Measurements from ENCODE around the gene PRKCA. TPM values are rescaled to one million over a fixed set of nuclear protein-coding genes. Genes with fewer than 3 reads are reported as not detected.

PRKCA gene
- total RNA-seq, 1 experiment from 2014 or later: 4.4 TPM

DNA sequence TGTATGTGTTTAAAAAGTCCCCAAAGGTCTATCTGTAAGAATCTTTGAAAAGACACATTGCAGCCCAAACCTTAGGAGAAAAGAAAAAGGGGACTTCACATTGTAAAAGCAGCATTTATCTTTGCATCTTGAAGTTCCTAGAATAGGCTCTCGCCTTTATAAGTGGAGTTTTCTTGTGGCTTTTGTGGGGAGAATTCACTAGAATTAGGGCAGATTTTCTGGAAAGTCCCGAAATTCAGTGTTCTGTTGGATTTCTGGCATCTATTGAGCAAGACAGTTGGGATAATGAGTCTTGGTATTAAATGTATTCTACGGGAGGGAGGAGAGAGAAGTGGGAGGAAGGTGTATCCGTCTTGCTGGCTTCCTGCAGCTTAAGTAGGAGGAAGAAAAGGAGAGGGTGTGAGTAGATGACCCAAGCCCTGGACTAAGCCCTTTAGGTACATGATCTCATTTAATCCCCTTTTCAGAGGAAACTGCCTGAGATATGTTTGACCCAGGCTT is 62.6 kb downstream of the PRKCA start:
- Histone ChIP-seq H3K36me3 (ENCODE audit: insufficient read depth, low read length) (no peaks in the 10 kb centered on the region), H3K9me3 (ENCODE audit: low read length) (no peaks in the 10 kb centered on the region), H3K4me2 (ENCODE audit: low read depth, low read length, poor library complexity, severe bottlenecking) (no peak overlapping the region), H2AFZ (ENCODE audit: low read length) (no peak overlapping the region), H4K20me1 (ENCODE audit: insufficient read depth, low read depth, low read length) (no peaks in the 10 kb centered on the region), H3K9ac (ENCODE audit: low read length) (no peak overlapping the region), H3K79me2 (ENCODE audit: low read length) (no peaks in the 10 kb centered on the region), H3K4me3 (ENCODE audit: low read length) (no peak overlapping the region), H3K9me2 (replicated peaks; ENCODE audit: insufficient read depth, low read length) (no peaks in the 10 kb centered on the region), H3K27ac (ENCODE audit: low read length) (no peak overlapping the region), H3K27me3 (ENCODE audit: low read length) (no peaks in the 10 kb centered on the region), H3K4me1 (ENCODE audit: low read length) (no peaks in the 10 kb centered on the region)
- DNase-seq: no peak

DNA sequence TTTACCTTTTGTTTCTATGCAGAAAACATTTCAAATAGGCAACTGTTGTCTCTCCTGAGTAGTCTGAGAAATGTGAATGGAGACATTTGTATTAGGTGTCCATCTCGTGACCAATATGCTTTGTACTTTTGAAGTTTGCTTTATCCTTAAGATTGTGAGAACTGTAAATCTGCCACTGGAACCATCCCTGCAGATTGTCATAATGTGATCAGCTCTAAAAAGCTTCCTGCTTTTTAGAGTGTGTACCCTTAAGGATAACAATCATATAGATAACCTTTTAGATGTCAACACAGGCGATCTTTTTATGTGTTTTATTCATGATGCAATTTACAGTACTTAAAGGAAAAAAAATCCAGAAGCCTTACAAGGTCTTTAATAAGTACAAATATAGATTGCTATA is 63.5 kb downstream of the PRKCA start:
- no peaks in the 10 kb centered on the region for H3K4me1 ChIP-seq (ENCODE audit: low read length)
- H3K27ac ChIP-seq (ENCODE audit: low read length): no peak overlapping the region
- no peaks in the 10 kb centered on the region for H3K79me2 ChIP-seq (ENCODE audit: low read length)
- H3K4me3 ChIP-seq (ENCODE audit: low read length): no peak overlapping the region
- H2AFZ ChIP-seq (ENCODE audit: low read length): no peak overlapping the region
- no peak for DNase-seq
- no peaks in the 10 kb centered on the region for H3K9me3 ChIP-seq (ENCODE audit: low read length)
- no peaks in the 10 kb centered on the region for H3K36me3 ChIP-seq (ENCODE audit: insufficient read depth, low read length)
- no peaks in the 10 kb centered on the region for H3K27me3 ChIP-seq (ENCODE audit: low read length)
- H3K9me2 ChIP-seq (replicated peaks; ENCODE audit: insufficient read depth, low read length): no peaks in the 10 kb centered on the region
- no peak overlapping the region for H3K4me2 ChIP-seq (ENCODE audit: low read depth, low read length, poor library complexity, severe bottlenecking)
- H3K9ac ChIP-seq (ENCODE audit: low read length): no peak overlapping the region
- H4K20me1 ChIP-seq (ENCODE audit: insufficient read depth, low read depth, low read length): no peaks in the 10 kb centered on the region

DNA sequence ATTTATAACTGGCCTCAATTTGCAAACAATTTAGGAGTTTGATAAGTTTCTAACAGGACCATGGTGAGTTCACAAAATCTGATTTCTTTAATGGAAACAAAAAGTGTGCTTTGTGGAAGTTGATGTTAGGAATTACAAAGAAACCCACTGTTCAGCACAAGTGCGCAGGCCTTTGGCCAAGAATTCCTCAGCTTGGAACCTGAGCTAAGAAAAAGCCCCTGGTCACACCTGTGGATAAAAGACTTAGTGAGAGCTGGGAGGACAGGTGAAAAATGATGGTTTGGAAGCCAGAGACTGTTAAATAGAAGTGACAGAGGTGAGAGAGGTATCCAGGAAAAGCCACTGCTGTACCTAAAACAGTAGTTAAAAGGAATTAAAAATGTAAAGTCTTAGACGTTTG is 64.7 kb downstream of the PRKCA start:
- no peak for DNase-seq

GRCh38 chr17:66369830-66370229 is 67.4 kb downstream of the PRKCA start:
- DNase-seq: no peak
- H2AFZ ChIP-seq (ENCODE audit: low read length): no peak overlapping the region
- no peaks in the 10 kb centered on the region for H3K9me2 ChIP-seq (replicated peaks; ENCODE audit: insufficient read depth, low read length)
- no peaks in the 10 kb centered on the region for H3K79me2 ChIP-seq (ENCODE audit: low read length)
- H3K4me3 ChIP-seq (ENCODE audit: low read length): no peak overlapping the region
- 0 out of 2 replicates have a peak, but pooled peaks cover 2% of the 10 kb centered on the region for H3K27me3 ChIP-seq (ENCODE audit: low read length)
- no peak overlapping the region for H3K27ac ChIP-seq (ENCODE audit: low read length)
- H4K20me1 ChIP-seq (ENCODE audit: insufficient read depth, low read depth, low read length): peaks cover 12% of the 10 kb centered on the region
- H3K4me1 ChIP-seq (ENCODE audit: low read length): no peaks in the 10 kb centered on the region
- H3K4me2 ChIP-seq (ENCODE audit: low read depth, low read length, poor library complexity, severe bottlenecking): no peak overlapping the region
- no peaks in the 10 kb centered on the region for H3K9me3 ChIP-seq (ENCODE audit: low read length)
- H3K36me3 ChIP-seq (ENCODE audit: insufficient read depth, low read length): no peaks in the 10 kb centered on the region
- no peak overlapping the region for H3K9ac ChIP-seq (ENCODE audit: low read length)

More for the DNA sequence above, 64.7 kb downstream of the PRKCA start:
- no peak overlapping the region for H3K4me3 ChIP-seq (ENCODE audit: low read length)
- H3K4me2 ChIP-seq (ENCODE audit: low read depth, low read length, poor library complexity, severe bottlenecking): no peak overlapping the region
- H3K4me1 ChIP-seq (ENCODE audit: low read length): no peaks in the 10 kb centered on the region
- H3K36me3 ChIP-seq (ENCODE audit: insufficient read depth, low read length): no peaks in the 10 kb centered on the region
- peaks cover 6% of the 10 kb centered on the region for H4K20me1 ChIP-seq (ENCODE audit: insufficient read depth, low read depth, low read length)
- H2AFZ ChIP-seq (ENCODE audit: low read length): no peak overlapping the region
- H3K9me3 ChIP-seq (ENCODE audit: low read length): no peaks in the 10 kb centered on the region
- H3K9me2 ChIP-seq (replicated peaks; ENCODE audit: insufficient read depth, low read length): no peaks in the 10 kb centered on the region
- no peaks in the 10 kb centered on the region for H3K79me2 ChIP-seq (ENCODE audit: low read length)
- 0 out of 2 replicates have a peak, but pooled peaks cover 2% of the 10 kb centered on the region for H3K27me3 ChIP-seq (ENCODE audit: low read length)
- no peak overlapping the region for H3K27ac ChIP-seq (ENCODE audit: low read length)
- H3K9ac ChIP-seq (ENCODE audit: low read length): no peak overlapping the region

DNA sequence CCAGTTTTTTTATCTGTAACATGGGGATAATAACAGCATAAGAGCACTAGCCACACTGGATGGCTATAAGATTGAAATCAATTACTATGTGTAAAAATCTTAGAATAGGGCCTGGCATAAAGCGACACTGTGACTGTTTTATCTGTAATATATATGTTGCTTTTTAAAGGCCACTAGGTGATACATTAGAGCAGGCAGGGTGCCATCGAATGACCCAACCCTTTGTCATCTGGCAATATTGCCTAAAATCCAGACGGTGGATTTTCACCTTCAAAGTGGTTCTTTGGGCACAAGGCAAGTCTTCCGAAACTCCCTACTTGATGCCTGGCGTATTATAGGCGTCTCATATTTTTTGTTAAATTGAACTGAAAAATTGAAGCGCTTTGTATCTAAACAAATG is 69.1 kb downstream of the PRKCA start:
- Histone ChIP-seq H3K9ac (ENCODE audit: low read length) (no peak overlapping the region), H3K9me2 (replicated peaks; ENCODE audit: insufficient read depth, low read length) (no peaks in the 10 kb centered on the region)
- no peak for DNase-seq

DNA sequence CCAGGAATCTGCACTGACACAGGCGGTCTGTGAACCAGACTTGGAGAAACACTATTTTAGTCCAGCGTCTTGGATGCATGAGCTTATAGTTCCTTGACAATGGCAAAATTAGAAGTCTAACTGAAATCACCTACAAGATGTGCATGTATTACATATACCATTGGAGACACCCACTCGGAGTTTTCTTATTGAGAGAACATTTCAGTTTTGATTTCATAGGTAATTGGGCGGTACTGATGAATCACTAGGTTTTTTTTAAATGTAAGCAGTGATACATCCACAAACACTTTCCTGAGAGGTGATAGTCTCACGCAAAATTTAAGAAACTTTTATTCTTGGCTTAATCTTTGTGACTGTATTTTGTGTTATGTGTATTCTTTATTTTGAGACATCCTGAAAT is 69.8 kb downstream of the PRKCA start:
- Histone ChIP-seq H3K79me2 (ENCODE audit: low read length) (no peaks in the 10 kb centered on the region), H3K27me3 (ENCODE audit: low read length) (0 out of 2 replicates have a peak, but pooled peaks cover 2% of the 10 kb centered on the region), H3K9me3 (ENCODE audit: low read length) (no peaks in the 10 kb centered on the region), H3K9me2 (replicated peaks; ENCODE audit: insufficient read depth, low read length) (no peaks in the 10 kb centered on the region), H4K20me1 (ENCODE audit: insufficient read depth, low read depth, low read length) (peaks cover 15% of the 10 kb centered on the region), H3K4me1 (ENCODE audit: low read length) (no peaks in the 10 kb centered on the region), H3K4me2 (ENCODE audit: low read depth, low read length, poor library complexity, severe bottlenecking) (no peak overlapping the region), H3K36me3 (ENCODE audit: insufficient read depth, low read length) (no peaks in the 10 kb centered on the region), H3K4me3 (ENCODE audit: low read length) (no peak overlapping the region), H2AFZ (ENCODE audit: low read length) (no peak overlapping the region), H3K27ac (ENCODE audit: low read length) (no peak overlapping the region), H3K9ac (ENCODE audit: low read length) (no peak overlapping the region)
- no peak for DNase-seq

More for the DNA sequence above, 69.1 kb downstream of the PRKCA start:
- H3K79me2 ChIP-seq (ENCODE audit: low read length): no peaks in the 10 kb centered on the region
- H3K27ac ChIP-seq (ENCODE audit: low read length): no peak overlapping the region
- H4K20me1 ChIP-seq (ENCODE audit: insufficient read depth, low read depth, low read length): peaks cover 15% of the 10 kb centered on the region
- H3K4me3 ChIP-seq (ENCODE audit: low read length): no peak overlapping the region
- H3K36me3 ChIP-seq (ENCODE audit: insufficient read depth, low read length): no peaks in the 10 kb centered on the region
- no peaks in the 10 kb centered on the region for H3K9me3 ChIP-seq (ENCODE audit: low read length)
- H3K4me1 ChIP-seq (ENCODE audit: low read length): no peaks in the 10 kb centered on the region
- no peak overlapping the region for H3K4me2 ChIP-seq (ENCODE audit: low read depth, low read length, poor library complexity, severe bottlenecking)
- H2AFZ ChIP-seq (ENCODE audit: low read length): no peak overlapping the region
- H3K27me3 ChIP-seq (ENCODE audit: low read length): 0 out of 2 replicates have a peak, but pooled peaks cover 2% of the 10 kb centered on the region

GRCh38 chr17:66373079-66373478 is 70.7 kb downstream of the PRKCA start:
- Histone ChIP-seq H3K4me1 (ENCODE audit: low read length) (no peaks in the 10 kb centered on the region), H3K9ac (ENCODE audit: low read length) (no peak overlapping the region), H2AFZ (ENCODE audit: low read length) (no peak overlapping the region), H3K27me3 (ENCODE audit: low read length) (0 out of 2 replicates have a peak, but pooled peaks cover 2% of the 10 kb centered on the region), H3K9me3 (ENCODE audit: low read length) (no peaks in the 10 kb centered on the region), H4K20me1 (ENCODE audit: insufficient read depth, low read depth, low read length) (peaks cover 15% of the 10 kb centered on the region), H3K79me2 (ENCODE audit: low read length) (no peaks in the 10 kb centered on the region), H3K4me3 (ENCODE audit: low read length) (no peak overlapping the region), H3K36me3 (ENCODE audit: insufficient read depth, low read length) (no peaks in the 10 kb centered on the region), H3K27ac (ENCODE audit: low read length) (no peak overlapping the region), H3K4me2 (ENCODE audit: low read depth, low read length, poor library complexity, severe bottlenecking) (no peak overlapping the region), H3K9me2 (replicated peaks; ENCODE audit: insufficient read depth, low read length) (no peaks in the 10 kb centered on the region)
- DNase-seq: no peak

DNA sequence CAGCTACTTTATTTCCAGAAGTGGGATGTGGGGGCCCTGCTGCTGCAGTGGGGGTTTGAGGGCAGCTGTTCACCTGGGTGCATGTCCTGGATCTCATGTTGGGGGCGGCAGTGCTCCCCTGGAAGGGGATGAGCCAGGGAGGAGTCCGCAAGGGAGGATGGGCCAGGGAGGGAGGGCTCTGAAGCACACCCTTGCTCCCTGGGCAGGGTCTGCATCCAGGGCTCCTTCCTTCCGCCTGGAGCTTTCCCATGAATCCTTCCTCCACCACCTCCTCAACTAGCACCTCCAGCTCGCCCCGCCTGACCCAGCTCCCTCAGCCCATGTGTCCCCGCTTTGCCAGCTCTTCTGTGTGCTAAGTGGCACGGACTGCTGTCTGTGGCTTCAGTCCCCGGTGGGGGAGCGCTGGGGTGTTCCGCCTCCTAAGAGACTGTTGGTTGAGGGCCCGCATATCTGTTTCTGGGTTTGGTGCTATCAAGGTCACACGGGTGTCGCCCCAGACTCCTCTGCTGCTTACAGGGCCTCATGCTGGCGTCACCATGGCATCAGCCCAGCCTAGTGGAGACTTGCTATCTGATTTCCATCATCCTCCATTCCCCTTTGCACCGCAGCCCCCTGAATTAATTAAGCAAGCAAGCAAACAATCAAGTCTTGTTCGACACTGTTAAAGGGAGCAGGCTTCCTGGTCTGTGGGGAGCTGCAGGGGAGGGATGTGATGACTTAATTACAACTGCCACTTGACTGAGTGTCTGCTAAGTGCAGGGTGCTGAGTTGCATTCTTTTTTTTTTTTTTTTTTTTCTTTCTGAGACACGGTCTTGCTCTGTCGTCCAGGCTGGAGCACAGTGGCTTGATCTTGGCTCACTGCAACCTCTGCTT is 71.8 kb downstream of the PRKCA start:
- Histone ChIP-seq H3K9ac (ENCODE audit: low read length) (no peak overlapping the region), H3K36me3 (ENCODE audit: insufficient read depth, low read length) (no peaks in the 10 kb centered on the region)

More for the DNA sequence above, 71.8 kb downstream of the PRKCA start:
- no peak for DNase-seq
- Histone ChIP-seq H3K27ac (ENCODE audit: low read length) (no peak overlapping the region), H2AFZ (ENCODE audit: low read length) (no peak overlapping the region), H3K79me2 (ENCODE audit: low read length) (no peaks in the 10 kb centered on the region), H4K20me1 (ENCODE audit: insufficient read depth, low read depth, low read length) (peaks cover 15% of the 10 kb centered on the region), H3K9me3 (ENCODE audit: low read length) (no peaks in the 10 kb centered on the region), H3K4me2 (ENCODE audit: low read depth, low read length, poor library complexity, severe bottlenecking) (no peak overlapping the region), H3K9me2 (replicated peaks; ENCODE audit: insufficient read depth, low read length) (no peaks in the 10 kb centered on the region), H3K4me1 (ENCODE audit: low read length) (no peaks in the 10 kb centered on the region), H3K27me3 (ENCODE audit: low read length) (0 out of 2 replicates have a peak, but pooled peaks cover 2% of the 10 kb centered on the region), H3K4me3 (ENCODE audit: low read length) (no peak overlapping the region)

All from Karpas-422 (cell line).